Stomach smooth muscle (tissue), 2 donors: ENCODE data around the gene FAM221B.
A peak's percentile ranks its signal among the peaks of the same experiment; 100 is the strongest.

ENCODE experiments used
- H3K27ac ChIP-seq: one replicate; pipeline ENCODE4 v1.7.0; 2013; ENCODE audit warnings: mild to moderate bottlenecking, low read length, inconsistent platforms
- H3K27me3 ChIP-seq, 2 donors: one replicate each; pipeline ENCODE4 v1.7.0; 2013; ENCODE audit warnings: low read length in 2 of 2; ENCODE audit not compliant: insufficient read depth in 2 of 2, control insufficient read depth in 1 of 2
- H3K36me3 ChIP-seq, 2 donors: one replicate each; pipeline ENCODE4 v1.7.0; 2013; ENCODE audit warnings: low read length in 2 of 2; ENCODE audit not compliant: control insufficient read depth in 2 of 2, insufficient read depth in 2 of 2
- H3K4me1 ChIP-seq: one replicate; pipeline ENCODE4 v1.7.0; 2013; ENCODE audit warnings: low read length; ENCODE audit not compliant: control insufficient read depth, insufficient read depth
- H3K4me3 ChIP-seq, 2 donors: one replicate each; pipeline ENCODE4 v1.7.0; 2013; ENCODE audit warnings: low read length in 2 of 2
- H3K9ac ChIP-seq, 2 donors: one replicate each; pipeline ENCODE4 v1.7.0; 2013; ENCODE audit warnings: low read length in 2 of 2, mild to moderate bottlenecking in 1 of 2
- H3K9me3 ChIP-seq, 2 donors: one replicate each; pipeline ENCODE4 v1.7.0; 2013; ENCODE audit warnings: low read length in 2 of 2; ENCODE audit not compliant: control insufficient read depth in 2 of 2
- donor health status: healthy.
- donor health status: Pancreatic carcinoma.

The FAM221B gene

GRCh38 chr9:35806101-35806500 lies 22.4 kb downstream of the FAM221B start:
- H3K36me3 ChIP-seq: peaks cover 43 to 51% of the 10 kb centered on the region in 2 donors
- H3K27ac ChIP-seq: no peak overlapping the region
- H3K9ac ChIP-seq: no peak overlapping the region
- no peaks in the 10 kb centered on the region for H3K9me3 ChIP-seq
- peaks cover 6% of the 10 kb centered on the region for H3K4me1 ChIP-seq
- no peaks in the 10 kb centered on the region for H3K27me3 ChIP-seq
- no peak overlapping the region for H3K4me3 ChIP-seq

GRCh38 chr9:35801328-35802128 lies 27.0 kb downstream of the FAM221B start:
- H3K36me3 ChIP-seq: peaks cover 26 to 42% of the 10 kb centered on the region in 2 donors
- H3K27me3 ChIP-seq: no peaks in the 10 kb centered on the region
- no peaks in the 10 kb centered on the region for H3K4me1 ChIP-seq
- no peak overlapping the region for H3K9ac ChIP-seq
- H3K9me3 ChIP-seq: no peaks in the 10 kb centered on the region
- H3K4me3 ChIP-seq: no peak overlapping the region
- H3K27ac ChIP-seq: no peak overlapping the region

GRCh38 chr9:35800530-35800929 lies 28.0 kb downstream of the FAM221B start:
- Histone ChIP-seq H3K4me3 (no peak overlapping the region), H3K27me3 (no peaks in the 10 kb centered on the region), H3K36me3 (peaks cover 20 to 33% of the 10 kb centered on the region in 2 donors)

GRCh38 chr9:35798658-35799374 lies 29.7 kb downstream of the FAM221B start:
- H3K4me1 ChIP-seq: peaks cover 13% of the 10 kb centered on the region
- H3K9ac ChIP-seq: no peak overlapping the region
- no peak overlapping the region for H3K27ac ChIP-seq
- H3K36me3 ChIP-seq: peaks cover 20 to 26% of the 10 kb centered on the region in 2 donors
- H3K9me3 ChIP-seq: no peaks in the 10 kb centered on the region
- no peak overlapping the region for H3K4me3 ChIP-seq
- no peaks in the 10 kb centered on the region for H3K27me3 ChIP-seq

More at GRCh38 chr9:35800530-35800929, 28.0 kb downstream of the FAM221B start:
- Histone ChIP-seq H3K27ac (no peak overlapping the region), H3K4me1 (no peaks in the 10 kb centered on the region), H3K9ac (no peak overlapping the region), H3K9me3 (no peaks in the 10 kb centered on the region)

- Histone ChIP-seq H3K27me3 (no peaks in the 10 kb centered on the region), H3K4me1 (peaks cover 26% of the 10 kb centered on the region), H3K27ac (no peak overlapping the region), H3K9ac (no peak overlapping the region), H3K36me3 (peaks cover 18 to 24% of the 10 kb centered on the region in 2 donors), H3K4me3 (no peak overlapping the region), H3K9me3 (no peaks in the 10 kb centered on the region)
These were observed 31.0 kb downstream of the FAM221B start for GRCh38 chr9:35797311-35798109.

GRCh38 chr9:35795695-35796094 lies 32.8 kb downstream of the FAM221B start:
- no peak overlapping the region for H3K9ac ChIP-seq
- no peak overlapping the region for H3K27ac ChIP-seq
- H3K9me3 ChIP-seq: no peaks in the 10 kb centered on the region
- peaks cover 36% of the 10 kb centered on the region for H3K4me1 ChIP-seq
- H3K36me3 ChIP-seq: peaks cover 5 to 11% of the 10 kb centered on the region in 2 donors
- H3K4me3 ChIP-seq: no peak overlapping the region
- H3K27me3 ChIP-seq: no peaks in the 10 kb centered on the region

GRCh38 chr9:35793461-35793860 lies 35.1 kb downstream of the FAM221B start:
- peak overlapping the region in 1 of 2 donors; percentile 78 for H3K4me3 ChIP-seq
- H3K9me3 ChIP-seq: no peaks in the 10 kb centered on the region
- no peaks in the 10 kb centered on the region for H3K27me3 ChIP-seq
- H3K9ac ChIP-seq: peak overlapping the region; percentile 16 to 55
- no peaks in the 10 kb centered on the region for H3K36me3 ChIP-seq
- H3K4me1 ChIP-seq: peaks cover 40% of the 10 kb centered on the region
- peak overlapping the region; percentile 37 for H3K27ac ChIP-seq

GRCh38 chr9:35792826-35793225 lies 35.7 kb downstream of the FAM221B start:
- Histone ChIP-seq H3K9me3 (no peaks in the 10 kb centered on the region), H3K9ac (peak overlapping the region in 1 of 2 donors; percentile 16), H3K4me1 (peaks cover 40% of the 10 kb centered on the region), H3K4me3 (peak overlapping the region; percentile 3 to 78), H3K27ac (no peak overlapping the region), H3K36me3 (no peaks in the 10 kb centered on the region), H3K27me3 (no peaks in the 10 kb centered on the region)

- Histone ChIP-seq H3K9me3 (no peaks in the 10 kb centered on the region), H3K27me3 (no peaks in the 10 kb centered on the region), H3K9ac (peak overlapping the region; percentile 21 to 29), H3K4me1 (peaks cover 40% of the 10 kb centered on the region), H3K27ac (no peak overlapping the region), H3K4me3 (peak overlapping the region; percentile 62 to 78), H3K36me3 (peaks cover 0 to 2% of the 10 kb centered on the region in 2 donors)
These were observed 36.3 kb downstream of the FAM221B start for GRCh38 chr9:35792024-35792813.
